GM12878 (cell line): ENCODE measurements around the gene PIRT. TPM values are rescaled to one million over a fixed set of nuclear protein-coding genes. Genes with fewer than 3 reads are reported as not detected.

Source experiments
- ATAC-seq: fragments of 200-7000 bp; cut with Tn5 transposase; 3 replicates; pipeline ENCODE4 v1.9.1; 2020; ENCODE audit warnings: mild to moderate bottlenecking, moderate library complexity
- BruUV-seq: library from RNA; stranded (reverse); fragments of 400-500 nt; replicated peaks from 2 replicates; lab custom pipeline; 2021; lab: Mats Ljungman, UMichigan
- CTCF ChIA-PET: fragments of 300-600 bp; sonication (Branson Sonifier 250); formaldehyde crosslinking; extraction: SDS; loops from one replicate; lab custom pipeline; 2021; ENCODE audit warnings: inconsistent platforms; lab: Yijun Ruan, JAX
- POLR2A ChIA-PET: fragments of 350-600 bp; formaldehyde crosslinking; extraction: SDS; loops from one replicate; lab custom pipeline; 2021; ENCODE audit warnings: inconsistent platforms; lab: Charles Lee
- RAD21 ChIA-PET: fragments of 300-600 bp; sonication (Branson Sonifier 250); formaldehyde crosslinking; loops from one replicate; lab custom pipeline; 2023; ENCODE audit warnings: antibody characterized with exemption; ENCODE audit not compliant: unreplicated experiment; lab: Charles Lee
- SMC1A ChIA-PET: fragments of 300-600 bp; sonication (Branson Sonifier 250); formaldehyde crosslinking; loops from one replicate; lab custom pipeline; 2023; ENCODE audit not compliant: unreplicated experiment, uncharacterized antibody; lab: Charles Lee
- DNase-seq: peaks from one replicate; pipeline ENCODE4 v3.0.0-alpha.2; 2011; ENCODE audit warnings: low read depth, low spot score
- FAIRE-seq: peaks from 3 replicates; lab custom pipeline; 2011; peaks lifted over from hg19 to GRCh38; lab: Jason Lieb, UNC
- H2AFZ ChIP-seq: 2 replicates; pipeline ENCODE4 v1.6.0; 2011; ENCODE audit warnings: low read depth, low read length, control low read depth; ENCODE audit not compliant: control insufficient read depth
- H3K27ac ChIP-seq: 2 replicates; pipeline ENCODE4 v1.5.1; 2011; ENCODE audit warnings: control low read depth; ENCODE audit not compliant: control insufficient read depth, insufficient read depth
- H3K27me3 ChIP-seq, 2 experiments: replicated peaks in 1 of 2; 2 replicates each; pipeline versions ENCODE4 v1.6.0 to v1.6.1; 2011; ENCODE audit warnings: low read length in 1 of 2; ENCODE audit not compliant: control insufficient read depth in 2 of 2, insufficient read depth in 2 of 2
- H3K36me3 ChIP-seq, 2 experiments: 2 replicates each; pipeline ENCODE4 v1.5.1; 2011; ENCODE audit warnings: low read length in 1 of 2; ENCODE audit not compliant: control insufficient read depth in 2 of 2, insufficient read depth in 2 of 2
- H3K4me1 ChIP-seq: 2 replicates; pipeline ENCODE4 v1.6.1; 2011; ENCODE audit warnings: mild to moderate bottlenecking, low read length, moderate library complexity, mixed read lengths; ENCODE audit not compliant: control insufficient read depth, insufficient read depth
- H3K4me2 ChIP-seq: 2 replicates; pipeline ENCODE4 v1.6.0; 2011; ENCODE audit warnings: control low read depth; ENCODE audit not compliant: control insufficient read depth, insufficient read depth
- H3K4me3 ChIP-seq: fragments of 200-600 bp; sonication (generic); 2 replicates; pipeline ENCODE4 v1.5.1; 2016
- H3K79me2 ChIP-seq: 2 replicates; pipeline ENCODE4 v1.6.0; 2011; ENCODE audit warnings: low read length; ENCODE audit not compliant: control insufficient read depth, insufficient read depth
- H3K9ac ChIP-seq: 2 replicates; pipeline ENCODE4 v1.8.0; 2011; ENCODE audit warnings: low read length, control low read depth, mixed read lengths; ENCODE audit not compliant: control insufficient read depth, insufficient read depth
- H3K9me3 ChIP-seq: replicated peaks from 3 replicates; pipeline ENCODE4 v1.5.1; 2011; ENCODE audit warnings: mild to moderate bottlenecking, low read length; ENCODE audit not compliant: control insufficient read depth, insufficient read depth
- H4K20me1 ChIP-seq: 2 replicates; pipeline ENCODE4 v1.6.0; 2011; ENCODE audit not compliant: control insufficient read depth, insufficient read depth
- CHD4 ChIP-seq: fragments of 200-600 bp; sonication (generic); IDR thresholded peaks from 2 replicates; pipeline ENCODE4 v1.6.1; 2016; ENCODE audit warnings: mild to moderate bottlenecking
- DPF2 ChIP-seq: fragments of 450-650 bp; IDR thresholded peaks from 2 replicates; pipeline ENCODE4 v1.6.1; 2017; ENCODE audit warnings: mild to moderate bottlenecking
- HCFC1 ChIP-seq: fragments of 150-350 bp; IDR thresholded peaks from 2 replicates; pipeline ENCODE4 v1.6.1; 2014; ENCODE audit warnings: low read length
- ZNF622 ChIP-seq: fragments of 450-650 bp; IDR thresholded peaks from 2 replicates; pipeline ENCODE4 v1.6.1; 2017; ENCODE audit warnings: mild to moderate bottlenecking, inconsistent platforms
- WGBS: methylation state at CpG from one replicate; pipeline ENCODE4 v1.1.6; 2016; ENCODE audit warnings: low lambda C conversion rate; ENCODE audit not compliant: insufficient replicate concordance, insufficient coverage; ENCODE audit errors: missing lambda C conversion rate; 5-methylcytosine and 5-hydroxymethylcytosine counted together
- in situ Hi-C: fragments of 300-500 bp; cut with MboI; formaldehyde crosslinking; loops from 9 replicates; pipeline ENCODE4 v1.14.3; 2018; ENCODE audit warnings: mixed read lengths
- intact Hi-C: fragments of 100-400 bp; cut with micrococcal nuclease; formaldehyde crosslinking; loops from one replicate; pipeline ENCODE4 v1.14.2; 2022; ENCODE audit not compliant: unreplicated experiment
- polyA plus RNA-seq, 11 experiments: library from polyadenylated mRNA; depleted of rRNA in 4 of 11; unstranded in 6 of 11; stranded (reverse) in 5 of 11; fragments of >200 nt; fragmentation: Nextera tagmentation in 4 of 11; fragmentation: Illumina TruSeq in 1 of 11; extraction: Ambion mirVana in 4 of 11; extraction: Trizol in 1 of 11; gene quantifications; 1 replicate in 1 of 11; 2 replicates in 10 of 11; pipeline versions ENCODE4 v1.2.1 to v1.2.3, GENCODE V29; 2011 to 2016; ENCODE audit warnings: inconsistent platforms in 2 of 11, missing spikeins in 2 of 11, low read depth in 1 of 11
- total RNA-seq, 4 experiments: library from RNA; depleted of rRNA in 3 of 4; stranded (reverse); fragments of >200 nt in 3 of 4; fragmentation: Illumina TruSeq in 1 of 4; extraction: Trizol in 1 of 4; gene quantifications; 2 replicates each; pipeline versions ENCODE4 v1.2.1 to v1.2.3, GENCODE V29; 2013 to 2021
- TF ChIP-seq, protein P1 (sequence below): fragments of 150-350 bp; IDR thresholded peaks from 2 replicates; pipeline ENCODE4 v1.6.1; 2014; ENCODE audit warnings: mild to moderate bottlenecking, low read depth, low read length
- TF ChIP-seq, protein P2 (sequence below): fragments of 450-650 bp; IDR thresholded peaks from 2 replicates; pipeline ENCODE4 v1.6.1; 2017; ENCODE audit warnings: antibody characterized with exemption, mild to moderate bottlenecking, moderate library complexity
- TF ChIP-seq, protein P3 (sequence below): fragments of 450-650 bp; IDR thresholded peaks from 2 replicates; pipeline ENCODE4 v1.6.1; 2017; ENCODE audit warnings: mild to moderate bottlenecking, moderate library complexity
- TF ChIP-seq, protein P4 (sequence below): IDR thresholded peaks from 2 replicates; pipeline ENCODE4 v1.6.1; 2012; ENCODE audit warnings: improper control_type of control experiment, low read depth, low read length; ENCODE audit not compliant: insufficient replicate concordance

PIRT gene
- total and polyA plus RNA-seq, 10 of the 15 experiments (the other 5 are each of a cell fraction or from before 2014, with no cell fraction given) = not detected

DNA sequence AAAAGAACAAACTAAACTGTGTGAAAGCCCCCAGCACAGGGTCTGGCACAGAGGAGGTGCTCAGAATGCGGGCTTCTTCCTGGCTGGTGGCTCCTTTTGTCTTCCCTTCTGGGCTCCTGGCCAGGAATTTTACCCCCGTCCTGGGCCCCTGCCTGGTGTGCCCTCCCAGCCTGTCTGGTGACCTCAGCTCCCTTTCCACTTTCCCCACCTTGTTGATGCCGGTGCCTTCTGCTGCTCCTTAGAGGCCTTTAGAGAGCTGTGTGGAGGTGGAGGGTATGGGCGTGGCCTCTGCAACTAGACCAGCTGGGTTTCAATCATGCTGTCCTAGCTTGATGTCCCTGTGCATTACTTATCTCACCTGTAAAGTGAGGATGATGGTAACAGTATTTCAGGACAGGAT lies 16.8 kb downstream of the PIRT start:
- no peak for FAIRE-seq
- Histone ChIP-seq H2AFZ (no peak overlapping the region), H3K4me2 (no peak overlapping the region), H3K9ac (no peak overlapping the region), H3K4me1 (no peaks in the 10 kb centered on the region), H3K36me3 (no peaks in the 10 kb centered on the region), H3K4me3 (no peak overlapping the region), H3K27me3 (peaks cover 0 to 2% of the 10 kb centered on the region in 2 experiments; a peak in 1 of 4 replicates), H4K20me1 (no peaks in the 10 kb centered on the region), H3K79me2 (no peaks in the 10 kb centered on the region), H3K27ac (no peak overlapping the region), H3K9me3 (no peaks in the 10 kb centered on the region)
- intact Hi-C loops (no loop called here), in situ Hi-C loops (no loop called here)
- WGBS = 0% methylated on average over 4 of the region's 4 CpGs
- no peak for DNase-seq
- no TSS peak for BruUV-seq
- no peak for ATAC-seq
- ChIA-PET POLR2A (no interaction called here), CTCF (no interaction called here), SMC1A (no interaction called here), RAD21 (no interaction called here)
- TF ChIP-seq, protein P1, sequence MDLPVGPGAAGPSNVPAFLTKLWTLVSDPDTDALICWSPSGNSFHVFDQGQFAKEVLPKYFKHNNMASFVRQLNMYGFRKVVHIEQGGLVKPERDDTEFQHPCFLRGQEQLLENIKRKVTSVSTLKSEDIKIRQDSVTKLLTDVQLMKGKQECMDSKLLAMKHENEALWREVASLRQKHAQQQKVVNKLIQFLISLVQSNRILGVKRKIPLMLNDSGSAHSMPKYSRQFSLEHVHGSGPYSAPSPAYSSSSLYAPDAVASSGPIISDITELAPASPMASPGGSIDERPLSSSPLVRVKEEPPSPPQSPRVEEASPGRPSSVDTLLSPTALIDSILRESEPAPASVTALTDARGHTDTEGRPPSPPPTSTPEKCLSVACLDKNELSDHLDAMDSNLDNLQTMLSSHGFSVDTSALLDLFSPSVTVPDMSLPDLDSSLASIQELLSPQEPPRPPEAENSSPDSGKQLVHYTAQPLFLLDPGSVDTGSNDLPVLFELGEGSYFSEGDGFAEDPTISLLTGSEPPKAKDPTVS = no peak
- TF ChIP-seq, protein P2, sequence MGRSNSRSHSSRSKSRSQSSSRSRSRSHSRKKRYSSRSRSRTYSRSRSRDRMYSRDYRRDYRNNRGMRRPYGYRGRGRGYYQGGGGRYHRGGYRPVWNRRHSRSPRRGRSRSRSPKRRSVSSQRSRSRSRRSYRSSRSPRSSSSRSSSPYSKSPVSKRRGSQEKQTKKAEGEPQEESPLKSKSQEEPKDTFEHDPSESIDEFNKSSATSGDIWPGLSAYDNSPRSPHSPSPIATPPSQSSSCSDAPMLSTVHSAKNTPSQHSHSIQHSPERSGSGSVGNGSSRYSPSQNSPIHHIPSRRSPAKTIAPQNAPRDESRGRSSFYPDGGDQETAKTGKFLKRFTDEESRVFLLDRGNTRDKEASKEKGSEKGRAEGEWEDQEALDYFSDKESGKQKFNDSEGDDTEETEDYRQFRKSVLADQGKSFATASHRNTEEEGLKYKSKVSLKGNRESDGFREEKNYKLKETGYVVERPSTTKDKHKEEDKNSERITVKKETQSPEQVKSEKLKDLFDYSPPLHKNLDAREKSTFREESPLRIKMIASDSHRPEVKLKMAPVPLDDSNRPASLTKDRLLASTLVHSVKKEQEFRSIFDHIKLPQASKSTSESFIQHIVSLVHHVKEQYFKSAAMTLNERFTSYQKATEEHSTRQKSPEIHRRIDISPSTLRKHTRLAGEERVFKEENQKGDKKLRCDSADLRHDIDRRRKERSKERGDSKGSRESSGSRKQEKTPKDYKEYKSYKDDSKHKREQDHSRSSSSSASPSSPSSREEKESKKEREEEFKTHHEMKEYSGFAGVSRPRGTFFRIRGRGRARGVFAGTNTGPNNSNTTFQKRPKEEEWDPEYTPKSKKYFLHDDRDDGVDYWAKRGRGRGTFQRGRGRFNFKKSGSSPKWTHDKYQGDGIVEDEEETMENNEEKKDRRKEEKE = no peak
- TF ChIP-seq, protein P3, sequence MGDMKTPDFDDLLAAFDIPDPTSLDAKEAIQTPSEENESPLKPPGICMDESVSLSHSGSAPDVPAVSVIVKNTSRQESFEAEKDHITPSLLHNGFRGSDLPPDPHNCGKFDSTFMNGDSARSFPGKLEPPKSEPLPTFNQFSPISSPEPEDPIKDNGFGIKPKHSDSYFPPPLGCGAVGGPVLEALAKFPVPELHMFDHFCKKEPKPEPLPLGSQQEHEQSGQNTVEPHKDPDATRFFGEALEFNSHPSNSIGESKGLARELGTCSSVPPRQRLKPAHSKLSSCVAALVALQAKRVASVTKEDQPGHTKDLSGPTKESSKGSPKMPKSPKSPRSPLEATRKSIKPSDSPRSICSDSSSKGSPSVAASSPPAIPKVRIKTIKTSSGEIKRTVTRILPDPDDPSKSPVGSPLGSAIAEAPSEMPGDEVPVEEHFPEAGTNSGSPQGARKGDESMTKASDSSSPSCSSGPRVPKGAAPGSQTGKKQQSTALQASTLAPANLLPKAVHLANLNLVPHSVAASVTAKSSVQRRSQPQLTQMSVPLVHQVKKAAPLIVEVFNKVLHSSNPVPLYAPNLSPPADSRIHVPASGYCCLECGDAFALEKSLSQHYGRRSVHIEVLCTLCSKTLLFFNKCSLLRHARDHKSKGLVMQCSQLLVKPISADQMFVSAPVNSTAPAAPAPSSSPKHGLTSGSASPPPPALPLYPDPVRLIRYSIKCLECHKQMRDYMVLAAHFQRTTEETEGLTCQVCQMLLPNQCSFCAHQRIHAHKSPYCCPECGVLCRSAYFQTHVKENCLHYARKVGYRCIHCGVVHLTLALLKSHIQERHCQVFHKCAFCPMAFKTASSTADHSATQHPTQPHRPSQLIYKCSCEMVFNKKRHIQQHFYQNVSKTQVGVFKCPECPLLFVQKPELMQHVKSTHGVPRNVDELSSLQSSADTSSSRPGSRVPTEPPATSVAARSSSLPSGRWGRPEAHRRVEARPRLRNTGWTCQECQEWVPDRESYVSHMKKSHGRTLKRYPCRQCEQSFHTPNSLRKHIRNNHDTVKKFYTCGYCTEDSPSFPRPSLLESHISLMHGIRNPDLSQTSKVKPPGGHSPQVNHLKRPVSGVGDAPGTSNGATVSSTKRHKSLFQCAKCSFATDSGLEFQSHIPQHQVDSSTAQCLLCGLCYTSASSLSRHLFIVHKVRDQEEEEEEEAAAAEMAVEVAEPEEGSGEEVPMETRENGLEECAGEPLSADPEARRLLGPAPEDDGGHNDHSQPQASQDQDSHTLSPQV = no peak
- no peak for TF ChIP-seq CHD4
- TF ChIP-seq ZNF622 = no peak
- no peak for TF ChIP-seq DPF2
- TF ChIP-seq, protein P4, sequence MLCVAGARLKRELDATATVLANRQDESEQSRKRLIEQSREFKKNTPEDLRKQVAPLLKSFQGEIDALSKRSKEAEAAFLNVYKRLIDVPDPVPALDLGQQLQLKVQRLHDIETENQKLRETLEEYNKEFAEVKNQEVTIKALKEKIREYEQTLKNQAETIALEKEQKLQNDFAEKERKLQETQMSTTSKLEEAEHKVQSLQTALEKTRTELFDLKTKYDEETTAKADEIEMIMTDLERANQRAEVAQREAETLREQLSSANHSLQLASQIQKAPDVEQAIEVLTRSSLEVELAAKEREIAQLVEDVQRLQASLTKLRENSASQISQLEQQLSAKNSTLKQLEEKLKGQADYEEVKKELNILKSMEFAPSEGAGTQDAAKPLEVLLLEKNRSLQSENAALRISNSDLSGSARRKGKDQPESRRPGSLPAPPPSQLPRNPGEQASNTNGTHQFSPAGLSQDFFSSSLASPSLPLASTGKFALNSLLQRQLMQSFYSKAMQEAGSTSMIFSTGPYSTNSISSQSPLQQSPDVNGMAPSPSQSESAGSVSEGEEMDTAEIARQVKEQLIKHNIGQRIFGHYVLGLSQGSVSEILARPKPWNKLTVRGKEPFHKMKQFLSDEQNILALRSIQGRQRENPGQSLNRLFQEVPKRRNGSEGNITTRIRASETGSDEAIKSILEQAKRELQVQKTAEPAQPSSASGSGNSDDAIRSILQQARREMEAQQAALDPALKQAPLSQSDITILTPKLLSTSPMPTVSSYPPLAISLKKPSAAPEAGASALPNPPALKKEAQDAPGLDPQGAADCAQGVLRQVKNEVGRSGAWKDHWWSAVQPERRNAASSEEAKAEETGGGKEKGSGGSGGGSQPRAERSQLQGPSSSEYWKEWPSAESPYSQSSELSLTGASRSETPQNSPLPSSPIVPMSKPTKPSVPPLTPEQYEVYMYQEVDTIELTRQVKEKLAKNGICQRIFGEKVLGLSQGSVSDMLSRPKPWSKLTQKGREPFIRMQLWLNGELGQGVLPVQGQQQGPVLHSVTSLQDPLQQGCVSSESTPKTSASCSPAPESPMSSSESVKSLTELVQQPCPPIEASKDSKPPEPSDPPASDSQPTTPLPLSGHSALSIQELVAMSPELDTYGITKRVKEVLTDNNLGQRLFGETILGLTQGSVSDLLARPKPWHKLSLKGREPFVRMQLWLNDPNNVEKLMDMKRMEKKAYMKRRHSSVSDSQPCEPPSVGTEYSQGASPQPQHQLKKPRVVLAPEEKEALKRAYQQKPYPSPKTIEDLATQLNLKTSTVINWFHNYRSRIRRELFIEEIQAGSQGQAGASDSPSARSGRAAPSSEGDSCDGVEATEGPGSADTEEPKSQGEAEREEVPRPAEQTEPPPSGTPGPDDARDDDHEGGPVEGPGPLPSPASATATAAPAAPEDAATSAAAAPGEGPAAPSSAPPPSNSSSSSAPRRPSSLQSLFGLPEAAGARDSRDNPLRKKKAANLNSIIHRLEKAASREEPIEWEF = no peak
- no peak for TF ChIP-seq HCFC1
